Measurements from ENCODE around the gene SKOR1.
A peak's percentile ranks its signal among the peaks of the same experiment; 100 is the strongest.

Gene SKOR1

DNA sequence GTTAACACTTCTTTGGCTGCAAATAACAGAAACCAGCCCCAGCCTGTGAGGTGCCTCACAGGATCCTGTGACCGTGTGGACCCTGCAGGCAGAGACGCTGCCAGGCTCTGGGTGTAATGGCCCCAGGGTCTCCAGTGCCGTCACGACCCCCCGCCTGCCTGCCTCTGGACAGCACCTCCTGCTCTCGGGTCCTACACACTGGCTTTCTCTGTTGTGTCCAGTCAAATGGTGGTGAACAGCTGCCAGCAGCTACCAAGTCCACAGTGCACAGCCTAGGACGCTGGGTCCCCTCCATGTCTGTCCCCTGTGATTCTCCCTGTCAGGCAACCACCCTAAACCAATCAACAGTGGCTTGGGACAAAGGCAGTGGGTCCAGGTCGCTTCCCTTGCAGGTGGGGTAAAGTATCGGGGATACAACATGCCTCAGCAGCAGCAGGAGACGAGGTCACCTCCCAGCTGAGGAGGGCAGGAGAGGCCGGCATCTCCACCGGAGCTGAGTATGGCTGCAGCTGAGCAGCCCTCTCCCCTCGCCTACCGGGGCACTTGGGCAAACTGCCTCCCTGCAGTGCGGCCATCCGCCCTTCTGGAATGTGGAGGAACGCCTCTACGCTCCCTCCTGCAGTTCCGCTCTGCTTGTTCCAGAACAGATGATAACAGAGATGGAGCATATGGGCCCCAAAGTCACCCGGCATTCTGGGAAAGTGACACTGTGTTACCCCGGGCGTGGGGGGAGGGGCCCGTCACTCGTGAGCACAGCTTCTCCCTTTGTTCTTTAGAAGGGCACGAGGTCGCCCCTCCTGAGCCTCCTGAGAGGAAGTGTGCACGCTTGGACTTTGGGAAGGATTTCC, 21.1 kb upstream of the SKOR1 start:
- no peaks in the 10 kb centered on the region for H3K9me3 Mint-ChIP-seq
- CTCF ChIA-PET, result no interaction called here
- no peak overlapping the region for H3K4me3 Mint-ChIP-seq
- no peaks in the 10 kb centered on the region for H3K36me3 Mint-ChIP-seq
- H3K27ac Mint-ChIP-seq, result no peak overlapping the region
- no peak for DNase-seq
- no peaks in the 10 kb centered on the region for H3K27me3 Mint-ChIP-seq
- H3K4me1 Mint-ChIP-seq, result peaks cover 3% of the 10 kb centered on the region

DNA sequence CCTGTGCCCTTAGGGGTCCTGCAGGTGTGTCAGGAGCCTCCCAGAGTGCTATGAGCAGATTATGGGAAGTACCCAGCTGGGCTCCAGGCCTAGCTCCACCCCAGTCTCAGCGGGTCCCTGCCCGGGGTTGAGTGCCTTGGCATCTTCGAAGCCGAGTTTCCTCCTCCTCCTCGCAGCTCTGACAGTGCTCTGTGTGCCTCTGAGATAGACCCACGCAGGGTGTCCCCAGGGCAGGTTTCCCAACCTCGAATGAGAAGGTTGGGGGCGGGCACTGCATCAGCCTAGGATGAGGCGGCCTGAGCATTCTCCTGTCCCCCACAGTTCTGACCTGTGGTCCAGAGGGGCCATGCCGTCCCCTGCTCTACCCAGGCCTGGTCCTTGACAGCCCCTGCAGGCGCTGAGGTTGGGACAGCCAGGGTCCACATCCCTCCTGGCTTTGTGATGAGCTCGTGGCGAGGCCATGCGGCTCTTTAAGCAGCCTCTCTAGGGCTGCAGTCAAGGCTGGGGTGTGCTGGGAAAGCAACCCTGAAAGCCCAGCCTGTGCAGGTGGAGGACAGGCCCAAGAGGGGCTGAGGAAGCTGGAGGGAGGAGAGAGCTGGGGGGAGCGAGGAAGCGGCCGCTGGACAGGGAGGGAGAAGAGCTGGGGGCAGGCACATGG, 20.2 kb upstream of the SKOR1 start:
- no peak for DNase-seq
- Mint-ChIP-seq H3K9me3 (no peaks in the 10 kb centered on the region), H3K4me3 (no peak overlapping the region), H3K27ac (no peak overlapping the region), H3K4me1 (peaks cover 3% of the 10 kb centered on the region), H3K27me3 (no peaks in the 10 kb centered on the region), H3K36me3 (no peaks in the 10 kb centered on the region)
- CTCF ChIA-PET, result no interaction called here

DNA sequence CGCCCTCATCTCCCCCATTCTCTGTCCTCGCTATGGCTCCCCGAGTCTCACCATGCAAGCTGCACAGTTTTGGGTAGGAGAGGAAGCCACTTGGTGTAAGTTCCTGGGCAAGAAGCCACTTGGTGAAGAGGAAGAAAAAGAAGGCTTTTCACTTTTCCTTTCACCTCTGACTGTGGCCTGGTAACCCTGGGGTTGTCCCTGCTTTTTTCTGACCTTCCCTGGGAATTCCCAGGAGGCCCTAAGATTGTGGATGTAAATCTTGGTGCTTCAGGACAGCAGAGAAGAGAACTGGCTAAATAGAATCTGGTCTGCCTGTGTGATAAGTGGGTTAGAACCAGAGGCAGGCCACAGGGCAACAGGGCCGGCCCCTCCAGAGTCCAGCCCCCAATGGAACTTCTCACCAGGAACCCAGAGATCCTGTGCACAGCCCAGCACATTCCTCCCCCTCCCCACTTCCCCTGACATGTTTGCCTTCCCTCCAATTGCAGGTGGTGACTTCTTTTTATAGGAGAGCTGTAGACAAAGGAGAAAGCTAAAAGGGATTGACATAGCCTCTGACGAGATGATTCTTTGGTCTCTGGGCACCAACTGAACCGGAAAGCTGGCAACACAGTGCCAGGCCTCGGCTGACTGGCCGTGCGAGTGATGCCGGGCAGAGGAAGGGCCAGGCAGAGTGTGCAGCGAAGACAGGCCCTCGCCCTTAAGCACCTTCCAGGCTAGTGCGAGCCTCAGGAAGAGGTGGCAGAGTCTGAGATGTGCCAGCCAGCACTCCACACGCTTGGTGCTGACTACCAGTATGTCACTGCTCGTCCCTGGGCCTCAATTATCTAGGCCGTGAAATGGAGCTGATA, 19.4 kb upstream of the SKOR1 start:
- no peak for DNase-seq
- no peak overlapping the region for H3K27ac Mint-ChIP-seq
- H3K27me3 Mint-ChIP-seq, result no peaks in the 10 kb centered on the region
- no peak overlapping the region for H3K4me3 Mint-ChIP-seq
- no peaks in the 10 kb centered on the region for H3K9me3 Mint-ChIP-seq
- H3K36me3 Mint-ChIP-seq, result no peaks in the 10 kb centered on the region
- CTCF ChIA-PET, result no interaction called here
- peaks cover 3% of the 10 kb centered on the region for H3K4me1 Mint-ChIP-seq

DNA sequence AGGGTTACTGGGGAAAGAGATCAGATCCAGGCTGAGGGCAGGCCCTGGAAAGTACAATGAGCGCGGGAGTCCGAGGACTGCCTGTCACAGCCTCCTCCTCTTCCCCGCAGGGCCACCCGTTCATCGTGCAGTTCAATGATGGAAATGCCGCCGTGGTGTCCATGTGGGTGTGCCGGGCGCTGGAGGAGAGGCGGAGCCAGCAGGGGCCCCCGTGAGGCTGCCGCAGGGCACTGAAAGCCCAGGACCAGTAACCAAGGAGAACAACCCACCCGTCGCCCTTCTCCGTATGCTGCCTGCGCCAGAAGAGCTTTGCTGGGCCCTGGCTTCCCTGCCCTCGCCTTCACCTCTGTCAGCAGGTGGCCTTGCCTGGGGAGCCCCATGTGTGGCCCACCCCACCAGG, 18.8 kb upstream of the SKOR1 start:
- H3K36me3 Mint-ChIP-seq, result no peaks in the 10 kb centered on the region
- H3K27me3 Mint-ChIP-seq, result no peaks in the 10 kb centered on the region
- CTCF ChIA-PET, result no interaction called here
- no peak overlapping the region for H3K27ac Mint-ChIP-seq
- DNase-seq, result no peak
- no peaks in the 10 kb centered on the region for H3K9me3 Mint-ChIP-seq
- peaks cover 3% of the 10 kb centered on the region for H3K4me1 Mint-ChIP-seq
- H3K4me3 Mint-ChIP-seq, result no peak overlapping the region

DNA sequence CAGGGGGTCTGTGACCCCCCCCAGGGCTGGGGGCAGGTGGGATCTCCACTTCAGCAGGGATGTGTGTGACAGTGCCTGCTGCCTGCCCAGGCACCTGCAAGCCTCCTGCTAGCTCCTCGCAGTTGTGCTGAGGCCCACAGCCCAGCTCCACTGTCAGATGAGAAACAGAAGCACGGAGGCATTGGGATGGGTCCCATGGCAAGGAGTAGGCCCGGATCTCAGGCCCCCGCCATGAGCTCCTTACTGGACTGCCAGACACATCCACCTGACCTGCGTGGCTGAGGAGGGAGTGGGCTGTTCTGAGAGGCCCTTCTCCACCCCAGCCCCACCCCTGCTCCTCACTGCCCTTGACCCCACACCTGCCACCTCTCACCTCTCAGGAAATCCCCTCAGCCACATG, 18.2 kb upstream of the SKOR1 start:
- Mint-ChIP-seq H3K4me1 (peaks cover 5% of the 10 kb centered on the region), H3K9me3 (no peaks in the 10 kb centered on the region), H3K36me3 (no peaks in the 10 kb centered on the region), H3K27ac (no peak overlapping the region), H3K4me3 (no peak overlapping the region), H3K27me3 (peaks cover 4% of the 10 kb centered on the region)
- CTCF ChIA-PET, result interaction anchor here (0.5 kb wide), 1 partner anchor 131 kb away, joined by 3 read pairs; no protein-coding TSS in a partner anchor
- DNase-seq, result no peak

DNA sequence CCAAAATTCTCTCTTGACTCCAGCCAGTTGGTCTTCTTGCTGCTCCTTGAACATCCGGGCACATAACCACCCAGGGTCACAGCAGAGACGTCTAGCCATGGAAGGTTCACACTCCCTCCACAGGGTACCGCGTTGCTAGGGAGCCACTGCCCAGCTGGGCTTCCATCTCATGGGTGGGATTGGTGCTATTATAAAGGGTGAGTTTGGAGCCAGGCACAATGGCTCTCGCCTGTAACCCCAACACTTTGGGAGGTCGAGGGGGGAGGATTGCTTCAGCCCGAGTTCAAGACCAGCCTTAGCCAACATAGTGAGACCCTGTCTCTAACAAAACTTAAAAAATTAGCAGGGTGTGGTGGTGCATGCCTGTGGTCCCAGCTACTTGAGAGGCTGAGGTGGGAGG, 17.5 kb upstream of the SKOR1 start:
- no peaks in the 10 kb centered on the region for H3K9me3 Mint-ChIP-seq
- no peak overlapping the region for H3K4me3 Mint-ChIP-seq
- H3K27me3 Mint-ChIP-seq, result peaks cover 11% of the 10 kb centered on the region
- peaks cover 7% of the 10 kb centered on the region for H3K4me1 Mint-ChIP-seq
- H3K36me3 Mint-ChIP-seq, result no peaks in the 10 kb centered on the region
- H3K27ac Mint-ChIP-seq, result no peak overlapping the region
- no peak for DNase-seq
- CTCF ChIA-PET, result no interaction called here

DNA sequence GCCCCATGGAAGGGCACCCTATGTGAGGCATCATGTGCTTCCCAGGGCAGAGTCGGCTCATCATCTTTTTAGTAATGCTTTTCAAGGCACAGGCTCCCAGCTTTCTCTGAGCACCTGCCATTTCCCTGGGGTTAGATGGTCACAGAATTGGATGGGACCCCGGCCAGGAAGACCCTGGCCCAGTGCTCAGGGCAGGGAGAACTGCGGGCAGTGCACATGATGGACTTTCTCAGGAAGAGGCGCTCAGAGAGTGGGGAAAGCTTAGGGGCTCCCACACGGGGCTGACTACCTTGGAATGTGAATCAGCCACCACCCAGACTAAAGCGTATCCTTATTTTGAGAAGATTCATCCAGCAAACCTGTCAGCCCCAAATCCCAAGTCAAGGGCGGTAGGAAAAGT, 16.5 kb upstream of the SKOR1 start:
- CTCF ChIA-PET, result no interaction called here
- Mint-ChIP-seq H3K9me3 (no peaks in the 10 kb centered on the region), H3K36me3 (no peaks in the 10 kb centered on the region), H3K27me3 (peaks cover 18% of the 10 kb centered on the region), H3K4me3 (no peak overlapping the region), H3K4me1 (peaks cover 7% of the 10 kb centered on the region), H3K27ac (no peak overlapping the region)
- no peak for DNase-seq

DNA sequence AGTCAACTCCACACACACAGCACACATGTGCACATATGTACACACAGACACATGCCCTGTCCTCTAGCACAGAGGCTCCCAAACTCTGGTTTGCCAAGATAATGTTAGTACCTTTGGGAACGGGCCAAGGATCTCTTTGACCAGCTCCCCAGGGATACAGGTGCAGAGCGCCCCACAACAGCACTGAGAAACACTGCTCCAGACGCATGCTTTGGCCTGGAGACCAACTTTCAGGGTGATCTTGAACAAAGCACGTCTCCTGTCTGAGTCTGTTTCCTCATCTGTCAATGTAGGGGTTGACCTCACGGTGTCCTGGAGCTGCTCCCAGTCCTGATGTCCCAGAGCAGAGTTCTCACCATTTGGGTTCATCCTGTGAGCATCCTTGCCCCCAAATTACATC, 15.9 kb upstream of the SKOR1 start:
- no peak for DNase-seq
- Mint-ChIP-seq H3K4me1 (peaks cover 7% of the 10 kb centered on the region), H3K27me3 (peaks cover 18% of the 10 kb centered on the region), H3K36me3 (no peaks in the 10 kb centered on the region), H3K9me3 (no peaks in the 10 kb centered on the region), H3K4me3 (no peak overlapping the region), H3K27ac (no peak overlapping the region)
- CTCF ChIA-PET, result no interaction called here

DNA sequence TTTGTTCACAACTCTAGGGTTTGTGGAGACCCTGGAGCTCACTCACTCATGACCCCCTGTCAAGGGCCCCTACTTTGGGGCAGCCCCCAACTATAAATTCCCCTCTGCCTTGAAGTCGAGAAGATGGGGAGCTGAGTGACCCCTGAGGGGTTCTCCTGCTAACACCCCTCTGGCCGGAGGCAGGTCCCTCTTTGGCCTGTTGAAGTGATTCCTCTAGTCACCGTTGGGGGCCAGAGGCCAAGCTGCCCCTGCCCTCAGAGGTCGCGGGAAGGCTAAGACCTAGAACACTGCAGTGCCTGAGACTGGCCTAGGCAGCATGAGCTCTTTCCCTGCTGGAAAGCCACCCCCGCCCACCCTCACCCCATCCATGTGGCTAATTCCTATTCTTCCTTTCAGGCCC, 15.4 kb upstream of the SKOR1 start:
- CTCF ChIA-PET, result no interaction called here
- Mint-ChIP-seq H3K27ac (no peak overlapping the region), H3K27me3 (peaks cover 23% of the 10 kb centered on the region), H3K4me1 (peaks cover 7% of the 10 kb centered on the region), H3K9me3 (no peaks in the 10 kb centered on the region), H3K4me3 (no peak overlapping the region), H3K36me3 (no peaks in the 10 kb centered on the region)
- no peak for DNase-seq

DNA sequence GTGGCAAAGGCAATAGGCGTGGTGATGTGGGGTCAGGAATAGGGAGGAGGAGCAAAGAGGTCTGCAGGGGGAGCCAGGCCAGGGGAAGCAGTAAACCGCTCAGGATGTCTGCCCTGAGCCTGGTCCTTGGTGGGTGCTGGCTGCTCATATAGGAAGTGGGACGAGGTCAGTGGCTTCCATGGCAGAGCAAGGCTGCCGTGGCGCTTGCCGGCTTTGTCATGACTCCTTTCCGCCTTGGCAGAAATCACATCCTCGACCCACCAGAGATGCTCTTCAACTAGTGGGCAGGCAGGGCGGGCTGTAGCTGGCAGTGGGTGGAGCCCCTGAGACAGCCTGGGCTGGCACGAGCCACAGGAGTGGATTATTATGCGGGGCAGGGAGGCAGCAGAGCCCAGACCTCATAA, 13.1 kb upstream of the SKOR1 start:
- peaks cover 4% of the 10 kb centered on the region for H3K4me1 Mint-ChIP-seq
- H3K27ac Mint-ChIP-seq, result no peak overlapping the region
- CTCF ChIA-PET, result no interaction called here
- H3K4me3 Mint-ChIP-seq, result no peak overlapping the region
- DNase-seq, result no peak
- H3K27me3 Mint-ChIP-seq, result peaks cover 37% of the 10 kb centered on the region
- H3K36me3 Mint-ChIP-seq, result no peaks in the 10 kb centered on the region
- no peaks in the 10 kb centered on the region for H3K9me3 Mint-ChIP-seq

DNA sequence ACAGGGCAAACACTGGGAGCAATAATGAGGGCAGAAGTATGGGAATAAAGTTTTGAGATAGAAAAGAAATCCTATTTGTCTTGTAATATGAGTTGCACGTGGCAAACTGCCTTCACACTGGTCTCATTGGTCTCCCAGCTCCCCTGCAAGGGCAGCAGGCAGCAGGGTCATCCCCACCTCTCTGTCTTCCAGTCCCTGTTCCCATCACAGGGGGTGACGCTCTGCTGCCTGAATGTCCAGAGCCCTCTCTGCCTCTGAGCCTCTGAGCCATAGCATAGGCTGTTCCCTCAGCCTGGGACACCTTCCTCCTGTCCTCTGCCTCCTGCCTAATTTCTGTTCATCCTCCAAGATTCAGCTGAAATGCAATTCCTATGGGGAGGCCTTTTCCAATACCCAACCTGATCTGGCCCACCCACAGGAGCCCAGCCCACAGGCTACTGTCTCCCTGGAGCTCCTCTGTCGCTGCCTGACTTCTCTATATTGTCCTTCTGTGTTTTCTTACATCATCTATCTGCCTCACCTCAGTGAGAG, 12.1 kb upstream of the SKOR1 start:
- CTCF ChIA-PET, result interaction anchor here (0.6 kb wide), 1 partner anchor 50 kb away, joined by 3 read pairs; no protein-coding TSS in a partner anchor
- Mint-ChIP-seq H3K36me3 (no peaks in the 10 kb centered on the region), H3K9me3 (no peaks in the 10 kb centered on the region), H3K27me3 (peaks cover 46% of the 10 kb centered on the region), H3K27ac (no peak overlapping the region), H3K4me3 (no peak overlapping the region), H3K4me1 (peaks cover 4% of the 10 kb centered on the region)
- DNase-seq, result no peak

DNA sequence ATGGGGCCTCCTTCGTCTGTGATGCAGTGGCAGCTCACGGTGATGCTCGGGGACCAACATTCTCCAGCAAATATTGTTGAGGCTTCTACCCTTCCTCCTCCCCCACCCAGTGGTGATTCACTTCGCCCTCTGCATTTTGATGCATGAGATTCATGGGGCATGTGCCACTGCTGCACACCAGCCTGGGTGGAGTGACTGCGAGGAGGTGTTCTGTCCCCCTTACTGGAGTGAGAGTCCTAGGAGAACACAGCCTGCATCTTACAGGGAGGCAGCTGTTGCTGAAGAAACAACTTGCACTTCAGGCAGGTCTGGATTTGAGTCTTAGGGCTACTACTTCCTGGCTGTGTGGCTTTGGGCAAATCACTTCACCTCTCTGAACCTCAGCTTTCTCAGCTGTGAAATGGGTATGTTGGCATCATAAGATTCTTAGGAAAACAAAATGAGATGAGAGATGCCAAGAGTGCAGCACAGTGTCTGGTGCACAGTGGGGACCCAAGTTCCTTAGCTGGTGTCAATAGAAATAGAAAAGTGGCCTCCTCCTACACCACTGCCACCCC, 10.2 kb upstream of the SKOR1 start:
- Mint-ChIP-seq H3K27me3 (peaks cover 65% of the 10 kb centered on the region), H3K27ac (no peak overlapping the region), H3K4me3 (no peak overlapping the region), H3K36me3 (no peaks in the 10 kb centered on the region), H3K9me3 (no peaks in the 10 kb centered on the region), H3K4me1 (peaks cover 4% of the 10 kb centered on the region)
- CTCF ChIA-PET, result interaction anchor here (0.5 to 1.0 kb wide), 3 partner anchors 74 to 384 kb away, joined by 3 read pairs; no protein-coding TSS in a partner anchor
- no peak for DNase-seq

DNA sequence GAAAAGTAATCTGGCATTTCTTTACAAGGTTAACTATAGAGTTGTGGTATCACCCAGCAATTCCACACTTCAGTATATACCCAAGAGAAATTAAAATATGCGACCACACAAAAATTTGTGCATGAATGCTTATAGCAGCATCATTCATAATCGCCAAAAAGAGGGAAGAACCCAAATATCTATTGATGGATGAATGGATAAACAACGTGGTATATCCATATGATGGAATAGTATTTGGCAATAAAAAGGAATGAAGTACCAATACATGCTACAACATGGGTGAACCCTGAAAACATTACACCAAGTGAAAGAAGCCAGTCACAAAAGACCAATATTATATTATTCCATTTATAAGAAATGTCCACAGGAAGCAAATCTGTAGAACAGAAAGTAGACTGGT, 8.6 kb upstream of the SKOR1 start:
- Mint-ChIP-seq H3K27me3 (peaks cover 81% of the 10 kb centered on the region), H3K4me3 (no peak overlapping the region), H3K36me3 (peaks cover 2% of the 10 kb centered on the region), H3K9me3 (no peaks in the 10 kb centered on the region), H3K27ac (no peak overlapping the region), H3K4me1 (peaks cover 8% of the 10 kb centered on the region)
- CTCF ChIA-PET, result no interaction called here
- DNase-seq, result no peak

DNA sequence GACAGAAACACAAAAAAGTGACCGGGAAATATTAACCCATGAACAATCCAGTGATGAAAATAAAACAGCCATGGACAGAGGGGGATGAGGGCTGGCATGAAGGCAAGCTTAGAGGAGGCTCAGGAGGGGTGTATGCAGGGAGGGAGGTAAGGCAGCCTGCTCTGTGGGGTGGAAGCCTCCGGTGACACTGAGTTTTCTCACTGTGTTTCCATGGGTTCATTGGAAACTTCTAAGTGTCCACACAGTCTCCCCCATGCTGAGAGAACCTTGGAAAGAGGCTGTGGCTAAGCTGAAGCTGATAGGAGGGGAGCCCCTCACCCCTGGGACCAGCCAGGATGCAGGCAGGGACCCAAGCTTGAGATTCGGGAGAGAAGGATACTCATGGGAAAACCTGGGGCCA, 6.8 kb upstream of the SKOR1 start:
- peaks cover 5% of the 10 kb centered on the region for H3K36me3 Mint-ChIP-seq
- no peak overlapping the region for H3K4me3 Mint-ChIP-seq
- no peaks in the 10 kb centered on the region for H3K9me3 Mint-ChIP-seq
- H3K27ac Mint-ChIP-seq, result no peak overlapping the region
- peaks cover 81% of the 10 kb centered on the region for H3K27me3 Mint-ChIP-seq
- CTCF ChIA-PET, result interaction anchor here (1.0 kb wide), 1 partner anchor 362 kb away, joined by 6 read pairs; no protein-coding TSS in a partner anchor
- peaks cover 13% of the 10 kb centered on the region for H3K4me1 Mint-ChIP-seq
- DNase-seq, result peak; percentile 12
